Measurements from ENCODE around the gene CEP85L.

CEP85L gene

GRCh38 chr6:118473266-118473665 lies 178.1 kb downstream of the CEP85L start:
- Histone ChIP-seq H3K4me1 (peaks cover 0 to 54% (median 24%) of the 10 kb centered on the region in 4 donors), H3K27ac (peak overlapping the region; percentile 56 to 71), H3K4me3 (no peak overlapping the region), H3K27me3 (no peaks in the 10 kb centered on the region), H3K9me3 (no peaks in the 10 kb centered on the region), H3K36me3 (peaks cover 6 to 16% (median 8%) of the 10 kb centered on the region in 3 donors)
- intact Hi-C loops (cut with DNase I; ENCODE audit: low total_unique reads): no loop called here
- TF ChIP-seq, protein P1, sequence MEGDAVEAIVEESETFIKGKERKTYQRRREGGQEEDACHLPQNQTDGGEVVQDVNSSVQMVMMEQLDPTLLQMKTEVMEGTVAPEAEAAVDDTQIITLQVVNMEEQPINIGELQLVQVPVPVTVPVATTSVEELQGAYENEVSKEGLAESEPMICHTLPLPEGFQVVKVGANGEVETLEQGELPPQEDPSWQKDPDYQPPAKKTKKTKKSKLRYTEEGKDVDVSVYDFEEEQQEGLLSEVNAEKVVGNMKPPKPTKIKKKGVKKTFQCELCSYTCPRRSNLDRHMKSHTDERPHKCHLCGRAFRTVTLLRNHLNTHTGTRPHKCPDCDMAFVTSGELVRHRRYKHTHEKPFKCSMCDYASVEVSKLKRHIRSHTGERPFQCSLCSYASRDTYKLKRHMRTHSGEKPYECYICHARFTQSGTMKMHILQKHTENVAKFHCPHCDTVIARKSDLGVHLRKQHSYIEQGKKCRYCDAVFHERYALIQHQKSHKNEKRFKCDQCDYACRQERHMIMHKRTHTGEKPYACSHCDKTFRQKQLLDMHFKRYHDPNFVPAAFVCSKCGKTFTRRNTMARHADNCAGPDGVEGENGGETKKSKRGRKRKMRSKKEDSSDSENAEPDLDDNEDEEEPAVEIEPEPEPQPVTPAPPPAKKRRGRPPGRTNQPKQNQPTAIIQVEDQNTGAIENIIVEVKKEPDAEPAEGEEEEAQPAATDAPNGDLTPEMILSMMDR (IDR thresholded peaks at IDR 0.05): no peak
- DNase-seq: no peak

- H3K36me3 ChIP-seq: peaks cover 9 to 23% (median 12%) of the 10 kb centered on the region in 3 donors
- intact Hi-C loops (cut with DNase I; ENCODE audit: low total_unique reads): no loop called here
- H3K4me1 ChIP-seq: peaks cover 0 to 23% (median 15%) of the 10 kb centered on the region in 4 donors
- H3K27me3 ChIP-seq: no peaks in the 10 kb centered on the region
- DNase-seq: no peak
- TF ChIP-seq, protein P1 (IDR thresholded peaks at IDR 0.05): no peak
- H3K4me3 ChIP-seq: no peak overlapping the region
- no peak overlapping the region for H3K27ac ChIP-seq
- no peaks in the 10 kb centered on the region for H3K9me3 ChIP-seq
Observed at GRCh38 chr6:118469468-118469867, 181.9 kb downstream of the CEP85L start.

DNA sequence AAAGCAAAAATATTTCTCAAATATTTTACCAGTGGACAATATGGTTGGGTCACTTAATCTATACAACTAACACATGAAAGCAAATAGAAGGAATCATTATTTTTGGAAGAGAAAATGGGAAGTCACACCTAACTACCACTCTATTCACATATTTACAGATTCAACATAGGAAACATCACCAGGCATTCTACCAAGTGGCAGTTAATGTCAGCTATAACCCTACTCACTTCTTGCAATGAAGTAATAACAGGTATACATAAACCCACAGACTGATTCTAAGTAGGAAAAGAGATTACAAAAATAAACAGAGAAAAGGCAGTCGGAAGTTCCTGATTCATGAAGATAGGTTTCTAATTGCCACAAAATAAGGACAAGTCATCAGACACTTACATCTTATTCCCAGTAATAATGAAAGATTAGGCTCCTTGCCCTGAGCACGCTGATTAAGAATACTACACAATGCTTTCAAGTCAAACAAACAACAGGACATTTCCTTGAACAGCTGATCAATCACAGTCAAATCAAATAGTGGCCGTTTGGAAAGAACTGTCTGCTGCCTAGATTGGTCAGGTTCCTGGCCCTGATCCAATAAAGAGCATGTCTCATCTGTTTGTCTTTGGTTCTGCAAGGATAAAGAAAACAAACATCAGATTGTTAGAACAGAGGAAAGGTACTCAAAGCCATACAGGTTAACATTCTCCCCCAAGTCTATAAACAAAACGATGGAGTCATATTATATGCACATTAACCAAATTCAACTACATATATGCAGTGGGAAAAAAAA lies 182.5 kb downstream of the CEP85L start:
- intact Hi-C loops (cut with DNase I; ENCODE audit: low total_unique reads): no loop called here
- H3K4me3 ChIP-seq: no peak overlapping the region
- H3K27me3 ChIP-seq: no peaks in the 10 kb centered on the region
- peaks cover 0 to 17% (median 13%) of the 10 kb centered on the region in 4 donors for H3K4me1 ChIP-seq
- H3K36me3 ChIP-seq: peaks cover 9 to 23% (median 12%) of the 10 kb centered on the region in 3 donors
- H3K9me3 ChIP-seq: no peaks in the 10 kb centered on the region
- H3K27ac ChIP-seq: no peak overlapping the region
- no peak for DNase-seq
- TF ChIP-seq, protein P1 (IDR thresholded peaks at IDR 0.05): no peak

GRCh38 chr6:118467181-118467580 lies 184.2 kb downstream of the CEP85L start:
- Histone ChIP-seq H3K27me3 (no peaks in the 10 kb centered on the region), H3K36me3 (peaks cover 9 to 23% (median 12%) of the 10 kb centered on the region in 3 donors), H3K9me3 (no peaks in the 10 kb centered on the region), H3K4me1 (peaks cover 0 to 1% (median 0%) of the 10 kb centered on the region in 4 donors), H3K27ac (no peak overlapping the region), H3K4me3 (no peak overlapping the region)
- TF ChIP-seq, protein P1 (IDR thresholded peaks at IDR 0.05): no peak
- DNase-seq: no peak
- intact Hi-C loops (cut with DNase I; ENCODE audit: low total_unique reads): no loop called here

- DNase-seq: no peak
- no peak overlapping the region for H3K27ac ChIP-seq
- H3K36me3 ChIP-seq: peaks cover 9 to 21% (median 12%) of the 10 kb centered on the region in 3 donors
- H3K27me3 ChIP-seq: no peaks in the 10 kb centered on the region
- no peak overlapping the region for H3K4me3 ChIP-seq
- TF ChIP-seq, protein P1 (IDR thresholded peaks at IDR 0.05): no peak
- intact Hi-C loops (cut with DNase I; ENCODE audit: low total_unique reads): no loop called here
- H3K9me3 ChIP-seq: no peaks in the 10 kb centered on the region
- H3K4me1 ChIP-seq: peaks cover 0 to 9% (median 0%) of the 10 kb centered on the region in 4 donors
Observed at GRCh38 chr6:118464620-118465019, 186.8 kb downstream of the CEP85L start.
